22Rv1 (cell line): ENCODE data around the gene ESR2.

Experiments
- H3K27ac ChIP-seq: fragments of 450-650 bp; 2 replicates; pipeline ENCODE4 v1.5.1; 2017
- ZFX ChIP-seq: fragments of 450-650 bp; IDR thresholded peaks from 2 replicates; pipeline ENCODE4 v1.6.1; 2017; ENCODE audit warnings: antibody characterized with exemption, borderline replicate concordance
- TF ChIP-seq, protein P1 (sequence below): fragments of 450-650 bp; IDR thresholded peaks from 2 replicates; pipeline ENCODE4 v1.5.1; 2017; ENCODE audit warnings: mild to moderate bottlenecking

ESR2 gene

DNA sequence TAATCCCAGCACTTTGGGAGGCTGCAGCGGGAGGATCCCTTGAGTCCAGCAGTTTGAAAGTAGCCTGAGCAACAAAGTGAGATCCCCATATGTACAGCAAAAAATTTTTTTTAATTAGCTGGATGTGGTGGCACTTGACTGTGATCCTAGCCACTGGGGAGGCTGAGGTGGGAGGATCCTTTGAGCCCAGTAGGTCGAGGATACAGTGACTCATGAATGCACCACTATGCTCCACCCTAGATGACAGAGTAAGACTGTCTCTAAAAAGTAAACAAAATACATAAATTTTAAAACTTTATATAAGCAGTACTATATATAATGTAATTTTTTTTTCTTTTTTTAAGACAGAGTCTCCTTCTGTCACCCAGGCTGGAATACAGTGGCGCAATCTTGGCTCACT lies 115.4 kb downstream of the ESR2 start:
- no peak overlapping the region for H3K27ac ChIP-seq
- TF ChIP-seq, protein P1, sequence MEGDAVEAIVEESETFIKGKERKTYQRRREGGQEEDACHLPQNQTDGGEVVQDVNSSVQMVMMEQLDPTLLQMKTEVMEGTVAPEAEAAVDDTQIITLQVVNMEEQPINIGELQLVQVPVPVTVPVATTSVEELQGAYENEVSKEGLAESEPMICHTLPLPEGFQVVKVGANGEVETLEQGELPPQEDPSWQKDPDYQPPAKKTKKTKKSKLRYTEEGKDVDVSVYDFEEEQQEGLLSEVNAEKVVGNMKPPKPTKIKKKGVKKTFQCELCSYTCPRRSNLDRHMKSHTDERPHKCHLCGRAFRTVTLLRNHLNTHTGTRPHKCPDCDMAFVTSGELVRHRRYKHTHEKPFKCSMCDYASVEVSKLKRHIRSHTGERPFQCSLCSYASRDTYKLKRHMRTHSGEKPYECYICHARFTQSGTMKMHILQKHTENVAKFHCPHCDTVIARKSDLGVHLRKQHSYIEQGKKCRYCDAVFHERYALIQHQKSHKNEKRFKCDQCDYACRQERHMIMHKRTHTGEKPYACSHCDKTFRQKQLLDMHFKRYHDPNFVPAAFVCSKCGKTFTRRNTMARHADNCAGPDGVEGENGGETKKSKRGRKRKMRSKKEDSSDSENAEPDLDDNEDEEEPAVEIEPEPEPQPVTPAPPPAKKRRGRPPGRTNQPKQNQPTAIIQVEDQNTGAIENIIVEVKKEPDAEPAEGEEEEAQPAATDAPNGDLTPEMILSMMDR = no peak

DNA sequence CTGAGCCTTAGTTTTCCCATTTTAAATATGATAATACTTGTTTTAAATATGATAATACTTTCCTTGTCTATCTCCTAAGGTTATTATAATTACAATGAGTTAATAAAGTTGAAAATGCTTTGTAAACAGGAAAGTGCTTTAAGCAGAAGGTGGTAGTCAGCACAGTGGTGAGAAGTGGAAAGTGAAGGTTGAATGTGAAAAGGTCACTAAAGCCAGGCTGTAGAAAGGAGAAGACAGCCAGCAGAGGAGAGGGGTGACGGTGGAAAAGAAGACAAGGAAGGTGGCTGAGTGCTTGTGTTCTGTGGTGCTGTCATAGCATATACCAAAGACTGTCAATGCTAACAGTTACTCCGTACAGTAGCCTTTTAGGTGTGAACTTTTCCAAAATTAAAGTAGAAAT lies 117.8 kb downstream of the ESR2 start:
- no peak overlapping the region for H3K27ac ChIP-seq
- no peak for TF ChIP-seq ZFX
- TF ChIP-seq, protein P1 = no peak

DNA sequence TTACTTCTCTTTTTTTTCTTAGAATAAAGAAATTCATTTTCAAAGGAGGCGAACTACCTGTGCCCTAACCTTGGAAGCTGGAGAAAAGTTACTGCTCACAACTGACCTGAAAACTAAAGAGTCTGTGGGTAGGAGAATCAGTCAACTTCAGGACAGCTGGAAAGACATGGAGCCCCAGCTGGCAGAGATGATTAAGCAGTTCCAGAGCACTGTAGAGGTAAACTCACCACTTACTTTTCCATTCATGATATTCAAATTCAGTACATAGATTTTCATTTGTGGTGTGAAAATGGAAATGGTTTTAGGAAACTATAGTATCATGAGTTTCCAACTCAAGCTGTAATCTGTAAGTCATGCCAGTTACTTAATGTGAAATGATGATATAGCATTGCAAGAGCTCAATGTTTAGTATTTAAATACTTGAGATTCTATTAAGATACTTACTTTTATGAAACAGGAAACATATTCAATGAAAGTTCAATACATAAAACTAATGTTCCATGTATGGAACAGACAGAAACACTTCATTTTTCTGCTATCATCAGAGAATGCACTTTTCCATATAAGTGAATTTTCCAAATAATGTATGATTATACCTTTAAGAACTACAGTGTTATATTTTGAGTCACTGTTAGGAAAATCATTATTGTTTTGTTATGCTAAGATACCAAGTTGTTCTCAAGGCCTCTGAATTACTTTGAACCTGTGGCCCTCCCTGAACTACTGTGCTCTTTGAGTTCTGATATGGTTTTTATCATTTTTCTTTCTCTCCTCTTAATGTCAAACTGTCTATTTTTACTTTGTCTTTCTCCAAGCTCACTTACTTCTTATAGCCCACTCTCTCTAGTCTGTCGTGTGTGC lies 119.0 kb downstream of the ESR2 start:
- TF ChIP-seq, protein P1 = no peak
- TF ChIP-seq ZFX = no peak
- H3K27ac ChIP-seq = no peak overlapping the region

DNA sequence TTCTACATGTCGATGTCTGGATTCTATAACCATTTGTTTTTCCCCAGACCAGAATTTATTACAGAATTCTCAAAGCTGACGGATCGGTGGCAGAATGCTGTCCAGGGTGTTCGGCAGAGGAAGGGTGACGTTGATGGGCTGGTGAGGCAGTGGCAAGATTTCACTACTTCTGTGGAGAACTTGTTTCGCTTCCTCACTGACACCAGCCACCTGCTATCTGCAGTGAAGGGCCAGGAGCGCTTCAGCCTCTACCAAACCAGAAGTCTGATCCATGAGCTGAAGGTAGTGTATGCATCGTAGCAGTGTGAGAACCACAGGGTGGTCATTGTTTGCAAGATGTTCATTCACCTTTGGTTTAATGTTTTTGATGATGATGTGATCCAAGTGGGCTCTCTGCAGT lies 124.0 kb downstream of the ESR2 start:
- H3K27ac ChIP-seq = no peak overlapping the region
- no peak for TF ChIP-seq ZFX
- TF ChIP-seq, protein P1 = no peak

DNA sequence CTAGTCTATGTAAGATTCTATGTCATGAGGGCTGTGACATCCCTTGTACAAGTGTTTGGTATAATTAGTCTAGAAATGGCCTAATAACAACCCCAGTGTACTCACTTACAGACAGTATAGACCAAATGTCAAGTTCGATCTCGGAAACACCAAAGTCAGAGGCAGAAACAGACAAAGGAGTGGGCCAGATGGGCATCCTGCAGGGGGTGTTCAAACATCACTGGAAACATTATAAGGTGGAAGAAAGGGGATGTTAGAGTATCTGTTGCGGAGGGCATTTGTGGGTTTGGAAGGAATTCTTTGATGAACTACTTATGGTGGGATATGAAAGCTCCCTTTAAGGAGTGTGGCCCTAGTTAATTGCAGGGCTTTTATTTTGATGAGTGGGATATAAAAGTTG lies 134.6 kb downstream of the ESR2 start:
- TF ChIP-seq, protein P1 = no peak
- TF ChIP-seq ZFX = no peak
- no peak overlapping the region for H3K27ac ChIP-seq

DNA sequence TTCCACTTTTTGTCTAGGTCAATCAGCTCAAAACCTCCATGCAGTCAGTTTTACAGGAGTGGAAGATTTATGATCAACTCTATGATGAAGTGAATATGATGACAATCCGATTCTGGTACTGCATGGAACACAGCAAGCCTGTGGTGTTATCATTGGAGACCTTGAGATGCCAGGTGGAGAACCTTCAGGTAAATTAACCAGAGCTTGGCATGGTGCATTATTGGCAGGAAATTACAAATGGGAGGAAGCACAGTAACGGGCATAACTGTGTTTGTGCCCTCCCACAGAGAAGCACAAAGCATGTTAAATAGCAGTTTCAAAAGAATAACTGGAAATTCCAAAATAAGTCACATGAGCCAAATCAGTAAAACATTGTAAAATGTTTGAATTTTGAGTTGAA lies 135.6 kb downstream of the ESR2 start:
- TF ChIP-seq, protein P1 = no peak
- TF ChIP-seq ZFX = no peak

DNA sequence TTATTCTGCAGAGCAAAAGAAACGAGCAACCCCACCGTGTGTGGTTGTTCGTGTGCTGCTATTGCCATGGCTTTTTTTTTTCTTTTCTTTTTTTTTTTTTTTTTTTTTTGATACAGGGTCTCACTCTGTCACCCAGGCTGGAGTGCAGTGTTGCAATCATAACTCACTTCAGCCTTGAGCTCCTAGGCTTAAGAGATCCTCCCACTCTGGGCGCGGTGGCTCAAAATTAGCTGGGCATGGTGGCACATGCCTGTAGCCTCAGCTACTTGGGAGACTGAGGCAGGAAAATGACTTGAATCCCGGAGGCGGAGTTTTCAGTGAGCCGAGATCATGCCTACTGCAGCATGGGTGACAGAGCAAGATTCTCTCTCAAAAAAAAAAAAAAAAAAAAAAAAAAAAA lies 144.2 kb downstream of the ESR2 start:
- TF ChIP-seq, protein P1 = no peak
- no peak for TF ChIP-seq ZFX

More for the DNA sequence above, 135.6 kb downstream of the ESR2 start:
- no peak overlapping the region for H3K27ac ChIP-seq

More for the DNA sequence above, 144.2 kb downstream of the ESR2 start:
- H3K27ac ChIP-seq = no peak overlapping the region
